Daoy (cell line): ENCODE data around the gene RANGAP1. TPM values are rescaled to one million over a fixed set of nuclear protein-coding genes. Genes with fewer than 3 reads are reported as not detected.
A peak's percentile ranks its signal among the peaks of the same experiment; 100 is the strongest.
"Not testable (repeated sequence)": the region's sequence is repeated elsewhere in the genome, so short reads cannot be mapped to it uniquely, and the experiment has no call there.

ENCODE experiments used
- DNase-seq: peaks from one replicate; pipeline ENCODE4 v3.0.0-alpha.2; 2015; ENCODE audit warnings: low read depth
- total RNA-seq: library from RNA; depleted of rRNA; stranded (reverse); fragments of >200 nt; shearing (Covaris generic); gene quantifications from 2 replicates; pipeline ENCODE4 v1.2.3, GENCODE V29; 2014

Gene RANGAP1
- total RNA-seq, 1 experiment from 2014 or later, result 119 TPM

DNA sequence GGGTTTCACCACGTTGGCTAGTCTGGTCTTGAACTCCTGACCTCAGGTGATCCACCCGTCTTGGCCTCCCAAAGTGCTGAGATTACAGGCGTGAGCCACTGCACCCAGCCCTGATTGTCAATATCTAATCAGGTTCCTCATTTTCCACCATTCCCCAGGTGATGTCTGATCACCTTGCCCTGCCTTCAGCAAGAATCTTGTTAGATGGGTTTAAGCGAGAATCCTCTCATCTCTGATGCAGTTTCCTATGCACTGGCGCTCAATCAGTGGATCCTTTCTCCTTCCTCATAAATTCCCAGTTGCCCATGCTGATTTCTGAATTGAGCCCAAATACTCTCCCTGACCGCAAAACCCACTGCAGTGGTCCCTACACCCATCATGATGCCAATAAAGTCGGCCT lies 14.7 kb upstream of the RANGAP1 start:
- no peak for DNase-seq

DNA sequence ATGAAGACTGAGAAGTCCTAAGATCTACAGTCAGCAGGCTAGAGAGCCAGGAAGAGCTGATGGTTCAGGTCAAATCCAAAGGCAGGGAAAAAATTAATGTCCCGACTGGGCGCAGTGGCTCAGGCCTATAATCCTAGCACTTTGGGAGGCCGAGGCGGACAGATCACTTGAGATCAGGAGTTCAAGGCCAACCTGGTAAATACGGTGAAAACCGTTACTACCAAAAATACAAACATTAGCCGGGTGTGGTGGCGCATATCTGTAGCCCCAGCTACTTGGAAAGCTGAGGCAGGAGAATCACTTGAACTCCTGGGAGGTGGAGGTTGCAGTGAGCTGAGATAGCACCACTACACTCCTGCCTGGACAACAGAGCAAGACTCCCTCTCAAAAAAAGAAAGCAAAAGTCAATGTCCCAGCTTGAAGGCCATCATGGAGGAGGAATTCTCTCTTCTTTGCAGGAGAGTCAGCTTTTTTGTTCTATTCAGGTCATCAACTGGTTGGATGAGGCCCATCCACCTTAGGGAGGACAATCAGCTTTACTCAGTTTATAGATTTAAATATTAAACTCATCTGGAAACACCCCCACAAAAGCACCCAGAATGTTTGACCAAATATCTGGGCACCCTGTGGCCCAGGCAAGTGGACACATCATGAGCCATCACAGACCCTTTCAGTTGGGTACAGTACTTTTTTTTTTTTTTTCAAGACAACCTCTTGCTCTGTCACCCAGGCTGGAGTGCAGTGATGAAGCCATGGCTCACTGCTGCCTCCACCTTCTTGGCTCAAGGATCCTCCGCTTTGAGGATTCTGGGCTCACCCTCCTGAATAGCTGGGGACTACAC lies 11.1 kb upstream of the RANGAP1 start:
- no peak for DNase-seq

DNA sequence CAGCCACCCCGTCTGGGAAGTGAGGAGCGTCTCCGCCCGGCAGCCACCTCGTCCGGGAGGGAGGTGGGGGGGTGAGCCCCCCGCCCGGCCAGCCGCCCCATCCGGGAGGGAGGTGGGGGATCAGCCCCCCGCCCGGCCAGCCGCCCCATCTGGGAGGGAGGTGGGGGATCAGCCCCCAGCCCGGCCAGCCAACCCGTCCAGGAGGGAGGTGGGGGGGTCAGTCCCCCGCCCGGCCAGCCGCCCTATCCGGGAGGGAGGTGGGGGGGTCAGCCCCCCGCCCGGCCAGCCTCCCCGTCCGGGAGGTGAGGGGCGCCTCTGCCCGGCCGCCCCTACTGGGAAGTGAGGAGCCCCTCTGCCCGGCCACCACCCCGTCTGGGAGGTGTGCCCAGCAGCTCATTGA lies 8.8 kb upstream of the RANGAP1 start:
- not testable (repeated sequence) for DNase-seq

DNA sequence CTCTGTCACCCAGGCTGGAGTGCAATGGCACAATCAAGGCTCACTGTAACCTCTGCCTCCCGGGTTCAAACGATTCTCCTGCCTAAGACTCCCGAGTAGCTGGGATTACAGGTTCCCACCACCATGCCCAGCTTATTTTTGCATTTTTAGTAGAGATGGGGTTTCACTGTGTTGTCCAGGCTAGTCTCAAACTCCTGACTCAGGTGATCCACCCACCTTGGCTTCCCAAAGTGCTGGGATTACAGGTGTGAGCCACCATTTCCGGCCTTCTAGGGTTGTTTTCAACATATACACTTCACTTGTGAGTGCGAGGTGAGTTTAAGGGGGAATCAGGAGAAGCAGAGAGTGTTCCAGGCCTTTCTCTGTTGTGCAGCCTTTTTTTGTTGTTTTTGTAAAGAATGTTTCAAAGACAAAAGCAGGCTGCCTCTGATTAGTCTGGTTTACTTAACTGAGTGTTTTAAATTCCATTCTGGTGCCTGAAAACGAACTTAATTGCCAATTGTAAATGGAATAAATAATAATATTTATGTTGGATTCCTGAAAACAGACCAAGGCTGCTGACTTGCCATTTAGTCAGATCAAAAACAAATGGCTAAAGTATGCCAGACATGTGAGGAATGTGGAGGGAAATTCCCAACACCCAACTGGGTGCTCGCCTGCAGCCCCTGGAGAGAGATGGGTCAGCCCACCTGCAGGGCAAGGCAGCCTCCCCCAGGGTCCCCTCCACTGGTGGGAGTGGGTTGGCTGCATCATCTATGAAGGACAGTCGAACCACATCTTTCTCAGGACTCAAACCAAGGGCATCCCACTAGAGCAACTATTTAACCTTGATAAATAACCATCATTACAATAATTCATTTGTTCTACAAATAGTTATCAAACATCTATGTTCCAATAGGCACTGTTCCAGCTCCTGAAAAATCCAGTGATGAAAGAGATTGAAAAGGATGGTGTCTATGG lies 4.6 kb upstream of the RANGAP1 start:
- DNase-seq, result peak; percentile 86

DNA sequence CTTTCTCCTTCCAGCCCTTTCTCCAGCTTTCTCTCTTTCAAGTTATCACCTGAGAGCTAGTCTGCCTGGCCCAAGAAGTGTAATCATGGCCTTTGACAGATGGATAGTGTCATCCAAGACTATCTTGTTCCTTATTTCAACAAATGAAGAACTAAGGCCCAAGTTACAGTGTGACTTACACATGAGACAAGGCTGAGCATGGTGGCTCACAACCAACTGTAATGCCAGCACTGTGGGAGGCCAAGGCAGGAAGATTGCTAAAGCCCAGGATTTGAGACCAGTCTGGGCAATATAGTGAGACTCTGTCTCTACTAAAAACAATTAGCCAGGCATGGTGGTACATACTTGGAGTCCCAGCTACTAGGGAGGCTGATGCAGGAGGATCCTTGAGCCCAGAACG lies 3.7 kb upstream of the RANGAP1 start:
- no peak for DNase-seq

DNA sequence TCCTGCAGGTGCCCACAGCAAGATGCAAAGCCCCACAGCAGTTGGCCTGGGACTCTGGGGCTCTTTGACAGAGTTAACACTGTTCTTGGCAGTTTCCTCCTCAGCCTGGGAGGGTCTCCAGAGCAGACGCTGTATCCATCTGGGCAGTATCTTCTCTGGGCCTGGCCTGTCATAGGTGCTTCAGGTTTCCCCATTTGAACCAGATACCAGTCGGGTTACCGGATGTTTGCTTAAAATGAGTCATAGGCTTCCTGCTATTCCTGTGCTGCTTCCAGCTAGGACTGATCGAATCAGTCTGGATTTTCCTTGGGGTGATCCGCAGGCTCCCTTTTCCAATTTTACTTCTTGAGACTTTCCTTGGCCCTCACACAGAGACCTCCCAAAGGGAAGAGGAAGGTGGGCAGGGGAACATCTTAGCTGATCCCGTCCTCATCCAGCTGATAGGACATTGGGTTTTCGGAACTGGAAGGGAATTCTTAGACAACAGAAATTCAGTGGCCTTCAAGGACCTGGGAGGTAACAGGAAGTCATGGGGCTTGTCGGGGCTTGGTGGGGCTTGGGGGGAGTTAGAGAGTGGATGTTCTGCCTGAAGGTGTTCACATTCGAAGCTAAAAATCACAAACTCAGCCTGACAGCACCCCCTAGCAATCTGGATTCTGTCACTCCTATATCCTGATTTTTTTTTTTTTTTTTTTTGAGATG lies 2.4 kb upstream of the RANGAP1 start:
- peak; percentile 83 for DNase-seq

DNA sequence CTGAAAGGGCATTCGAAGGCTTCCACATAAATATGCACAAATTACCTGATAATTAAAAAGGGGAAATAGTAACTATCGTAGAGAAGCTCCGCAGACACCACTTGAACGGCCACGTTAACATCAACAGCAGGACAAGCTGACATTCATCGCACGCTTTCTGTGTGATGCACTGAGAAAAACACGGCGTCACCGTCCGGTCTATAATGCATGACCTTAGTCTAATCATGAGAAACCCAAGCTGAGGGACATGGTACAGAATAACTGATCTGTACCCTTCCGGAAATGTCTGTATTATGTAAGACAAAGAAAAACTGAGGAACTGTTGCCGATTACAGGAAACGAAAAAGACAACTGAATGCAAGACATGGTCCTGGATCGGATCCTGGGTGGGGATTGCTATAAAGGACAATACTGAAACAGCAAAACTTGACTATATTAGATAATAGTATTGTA lies 678 bp upstream of the RANGAP1 start:
- peak; percentile 40 for DNase-seq

DNA sequence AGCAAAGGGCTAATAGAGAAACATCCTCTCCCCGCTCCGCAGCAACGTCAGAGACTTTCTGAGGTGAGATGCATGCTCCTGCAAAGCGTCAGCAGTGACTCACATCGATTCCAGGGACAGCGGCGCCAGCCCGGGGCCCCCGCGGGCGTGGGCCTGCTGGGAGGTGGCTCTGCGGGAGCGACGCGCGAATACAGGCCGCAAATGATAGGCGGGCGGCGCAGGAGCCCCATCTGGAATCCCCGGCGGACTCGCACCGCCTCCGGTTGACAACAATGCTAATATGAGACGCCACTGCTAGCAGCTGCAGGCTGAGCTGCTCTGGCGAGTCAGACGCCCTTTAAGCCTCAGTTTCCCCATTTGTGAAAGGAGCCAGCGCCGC lies 557 bp downstream of the RANGAP1 start:
- peak; percentile 92 for DNase-seq

DNA sequence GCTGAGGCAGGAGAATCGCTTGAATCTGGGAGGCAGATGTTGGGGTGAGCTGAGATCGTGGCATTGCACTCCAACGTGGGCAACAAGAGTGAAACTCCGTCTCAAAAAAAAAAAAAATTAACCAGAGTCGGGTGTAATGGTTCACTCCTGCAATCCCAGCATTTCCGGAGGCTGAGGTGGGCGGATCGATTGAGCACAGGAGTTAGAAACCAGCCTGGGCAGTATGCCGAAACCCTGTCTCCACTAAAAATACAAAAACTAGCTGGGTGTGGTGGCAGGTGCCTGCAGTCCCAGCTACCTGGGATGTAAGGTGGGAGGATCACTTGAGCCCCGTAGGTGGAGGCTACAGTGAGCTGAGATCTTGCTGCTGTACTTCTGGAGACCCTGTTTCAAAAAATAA lies 1.5 kb downstream of the RANGAP1 start:
- no peak for DNase-seq

DNA sequence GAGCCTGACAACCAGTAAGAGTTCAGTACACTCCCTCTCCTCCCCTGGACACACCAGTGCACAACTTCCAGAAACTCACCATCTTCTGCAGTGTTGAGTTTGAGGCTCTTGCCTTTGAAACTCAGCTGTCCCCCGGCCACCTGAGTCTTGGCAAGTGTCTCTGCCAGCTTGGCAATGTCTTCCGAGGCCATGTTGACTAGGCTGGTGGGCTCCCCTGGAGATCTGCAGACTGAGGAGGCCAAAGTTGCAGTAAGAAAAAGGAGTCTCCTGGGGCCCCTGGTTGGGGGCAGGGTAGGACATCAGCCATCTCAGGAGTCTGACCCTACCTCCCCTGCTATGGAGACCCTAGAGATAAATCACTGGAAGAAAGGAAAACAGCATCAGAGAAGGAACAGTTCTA lies 5.1 kb downstream of the RANGAP1 start:
- DNase-seq, result no peak

DNA sequence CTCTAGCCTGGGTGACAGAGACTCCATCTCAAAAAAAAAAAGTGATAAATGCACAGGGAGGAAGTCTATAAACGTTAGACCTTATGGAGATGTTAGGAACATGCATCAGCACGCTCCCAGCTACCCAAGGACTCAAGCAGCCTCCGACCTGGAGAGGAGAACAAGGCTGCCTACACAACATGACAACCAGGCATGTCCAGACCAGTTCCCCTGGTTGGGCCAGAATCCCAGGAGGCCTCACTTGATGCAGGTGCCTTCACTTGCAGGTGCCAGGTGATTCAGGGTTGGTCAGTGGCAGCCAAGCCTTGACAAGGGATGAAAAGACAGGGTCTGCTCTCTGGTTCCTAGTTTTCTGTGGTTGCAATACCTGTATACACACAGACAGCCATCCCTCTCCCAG lies 5.9 kb downstream of the RANGAP1 start:
- DNase-seq, result no peak

DNA sequence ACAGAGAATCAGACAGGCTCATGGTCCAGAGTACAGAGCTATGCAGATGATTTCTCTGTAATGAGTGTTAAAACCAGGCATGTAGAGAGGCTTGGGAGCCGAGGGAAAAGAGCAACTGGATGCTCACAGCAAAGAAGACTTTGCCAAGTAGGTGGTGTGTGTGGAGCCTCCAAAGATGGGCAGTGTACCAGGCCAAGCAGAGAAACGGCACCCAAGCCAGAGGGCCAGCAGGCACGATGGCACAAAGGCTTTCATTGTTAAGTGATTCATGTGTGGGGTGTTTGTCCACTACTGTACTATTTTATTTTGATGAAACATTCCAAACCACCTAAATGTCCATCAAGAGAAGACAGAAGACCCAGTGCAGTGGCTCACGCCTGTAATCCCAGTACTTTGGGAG lies 11.1 kb downstream of the RANGAP1 start:
- no peak for DNase-seq

DNA sequence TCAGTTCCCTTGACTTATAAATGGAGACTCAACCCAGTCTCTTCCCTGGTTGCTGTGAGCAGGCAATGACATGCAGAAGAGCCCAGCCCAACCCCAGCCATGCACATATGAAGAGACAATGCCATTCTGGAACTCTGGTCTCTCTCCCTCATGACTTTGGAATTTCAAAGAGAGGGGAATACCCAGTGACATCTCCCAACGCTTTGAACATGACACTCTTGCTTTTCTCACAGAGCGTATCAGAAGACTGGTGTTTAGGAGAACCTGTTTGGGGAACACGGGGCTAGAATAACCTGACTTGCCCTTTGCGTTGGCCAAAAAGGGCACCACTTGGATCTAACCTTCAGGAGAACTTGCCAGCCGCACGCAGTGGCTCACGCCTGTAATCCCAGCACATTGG lies 12.9 kb downstream of the RANGAP1 start:
- DNase-seq, result no peak

DNA sequence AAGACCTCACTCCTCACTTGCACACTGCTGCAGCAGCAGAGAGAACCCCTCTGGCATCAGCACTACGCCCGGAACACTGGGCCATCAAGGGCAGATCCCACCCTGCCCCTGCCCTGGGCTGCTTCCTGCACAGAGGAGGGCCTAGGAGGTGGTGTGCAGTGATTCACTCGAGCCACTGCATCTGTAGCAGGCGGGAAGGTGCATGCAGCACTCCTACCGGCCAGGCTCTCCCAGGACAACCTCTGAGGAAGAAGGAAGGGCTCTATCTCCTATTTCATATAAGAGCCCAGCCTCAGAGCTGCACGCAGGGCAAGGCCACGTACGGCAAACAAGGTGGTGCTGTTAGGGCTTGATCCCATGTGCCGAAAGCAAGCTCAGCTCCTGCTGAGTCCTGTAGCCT lies 14.2 kb downstream of the RANGAP1 start:
- DNase-seq, result no peak

DNA sequence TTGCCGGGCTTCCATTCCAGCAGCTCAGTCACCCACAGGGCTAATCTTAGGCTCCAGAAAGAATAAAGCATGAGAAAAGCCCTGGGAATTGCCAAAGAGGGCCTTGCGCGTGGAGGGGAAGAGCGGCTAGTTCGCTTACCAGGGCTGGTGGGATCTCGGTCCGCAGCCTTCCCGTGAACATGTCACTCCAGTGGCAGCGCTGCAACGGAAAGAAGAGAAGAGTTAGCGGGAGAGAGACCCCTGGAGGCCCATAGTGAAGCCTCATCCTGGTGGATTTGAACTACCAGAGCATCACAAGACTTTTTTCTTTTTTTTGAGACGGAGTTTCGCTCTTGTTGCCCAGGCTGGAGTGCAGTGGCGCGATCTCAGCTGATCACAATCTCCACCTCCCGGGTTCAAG lies 18.0 kb downstream of the RANGAP1 start:
- DNase-seq, result no peak

DNA sequence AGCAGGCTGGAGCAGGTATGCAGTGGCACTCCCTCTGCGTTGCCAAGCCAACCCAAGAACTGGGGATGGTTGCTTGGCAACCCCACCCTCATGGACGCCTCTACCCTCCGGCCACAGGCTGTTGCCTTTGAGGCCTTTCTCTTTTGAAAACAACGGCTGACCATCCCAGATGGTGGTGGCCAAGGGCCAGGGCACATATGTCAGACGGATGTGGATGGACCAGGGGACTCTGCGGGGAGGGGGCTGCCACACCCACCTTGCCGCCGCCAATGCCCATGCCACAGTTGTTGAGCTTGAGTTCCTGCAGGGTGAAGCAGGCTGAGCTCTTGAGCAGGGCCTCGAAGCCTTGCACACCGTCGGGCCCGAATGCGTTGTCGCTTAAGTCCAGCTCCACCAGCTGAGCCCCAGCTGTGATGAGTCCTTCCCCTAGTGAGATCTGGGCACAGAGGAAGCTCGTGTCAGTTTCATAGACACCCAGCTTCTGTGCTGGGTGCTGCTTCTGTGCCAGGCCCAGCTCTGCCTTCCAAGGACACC lies 21.5 kb downstream of the RANGAP1 start:
- no peak for DNase-seq

DNA sequence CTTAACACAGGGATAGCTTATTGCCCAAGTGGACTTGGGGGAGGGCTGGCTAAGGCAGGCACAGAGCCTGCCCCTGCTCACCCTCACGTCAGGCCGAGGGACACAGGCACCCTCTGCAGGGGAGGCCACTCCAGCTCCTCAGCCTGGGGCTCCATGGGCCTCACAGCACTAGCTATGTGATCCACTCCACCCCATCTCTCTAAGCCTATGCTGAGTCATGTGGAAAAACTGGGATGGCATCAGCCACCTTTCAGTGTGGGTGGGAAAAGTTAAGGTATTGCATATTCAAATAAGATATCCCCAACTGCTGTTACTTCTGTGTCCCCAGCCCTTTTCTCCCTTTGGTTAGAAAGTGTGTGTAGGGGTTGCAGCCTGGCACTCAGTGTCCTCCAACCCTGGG lies 22.3 kb downstream of the RANGAP1 start:
- DNase-seq, result no peak

DNA sequence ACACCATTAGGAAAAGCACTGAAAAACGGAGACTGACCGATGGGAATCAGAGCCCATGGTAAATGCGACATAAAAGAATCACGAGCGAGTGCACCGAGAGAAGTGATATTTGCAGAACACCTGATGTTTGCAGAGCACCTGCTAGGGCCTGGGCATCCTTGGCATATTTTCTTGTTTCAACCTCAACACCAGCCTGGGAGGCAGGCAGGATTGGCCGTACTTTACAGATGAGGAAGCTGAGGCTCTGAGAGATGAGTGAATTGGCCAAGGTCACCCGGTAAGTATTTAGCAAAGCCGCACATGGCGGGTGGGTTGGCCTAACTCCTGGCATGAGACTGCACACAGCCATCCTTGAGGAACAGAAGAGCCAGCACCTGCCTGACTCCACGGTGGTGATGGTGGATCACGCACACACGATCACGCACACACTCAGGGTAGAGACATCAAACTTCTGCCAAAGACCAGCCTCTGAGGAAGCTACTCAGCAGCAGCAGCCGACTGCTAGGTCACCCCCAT lies 23.7 kb downstream of the RANGAP1 start:
- DNase-seq, result no peak

DNA sequence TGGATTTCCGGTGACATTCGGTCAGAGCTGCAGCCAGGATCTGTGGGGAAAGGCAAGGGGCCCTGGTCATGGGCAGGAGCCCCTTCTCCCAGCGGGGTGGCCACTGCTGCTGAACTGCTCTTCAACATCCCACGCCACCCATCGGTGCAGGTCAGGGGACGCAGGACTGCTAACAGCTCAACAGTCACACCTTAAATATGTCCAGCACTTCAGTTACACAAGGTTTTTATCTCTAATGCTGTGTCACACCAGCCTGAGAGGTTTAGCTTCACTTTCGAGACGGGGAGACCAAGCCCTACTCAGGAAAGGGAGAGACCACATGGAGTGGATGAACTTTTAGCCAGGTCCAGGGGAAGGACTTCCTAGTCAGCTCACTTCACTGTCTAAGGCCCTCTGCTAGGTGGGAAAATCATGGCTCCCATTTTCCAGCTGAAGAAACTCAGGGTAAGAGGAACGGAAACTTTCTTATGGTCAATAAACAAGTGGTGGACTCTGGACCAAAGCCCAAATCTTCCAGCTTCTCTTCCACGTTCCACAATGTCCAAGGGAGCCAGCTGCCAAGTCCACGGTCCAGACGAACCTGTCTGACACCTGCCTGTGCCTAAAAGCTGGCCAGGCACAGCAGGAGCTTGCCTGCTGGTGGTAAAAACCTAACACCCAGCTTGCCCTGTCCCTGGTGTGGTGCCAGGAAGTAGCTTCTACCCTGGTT lies 24.3 kb downstream of the RANGAP1 start:
- DNase-seq, result no peak

DNA sequence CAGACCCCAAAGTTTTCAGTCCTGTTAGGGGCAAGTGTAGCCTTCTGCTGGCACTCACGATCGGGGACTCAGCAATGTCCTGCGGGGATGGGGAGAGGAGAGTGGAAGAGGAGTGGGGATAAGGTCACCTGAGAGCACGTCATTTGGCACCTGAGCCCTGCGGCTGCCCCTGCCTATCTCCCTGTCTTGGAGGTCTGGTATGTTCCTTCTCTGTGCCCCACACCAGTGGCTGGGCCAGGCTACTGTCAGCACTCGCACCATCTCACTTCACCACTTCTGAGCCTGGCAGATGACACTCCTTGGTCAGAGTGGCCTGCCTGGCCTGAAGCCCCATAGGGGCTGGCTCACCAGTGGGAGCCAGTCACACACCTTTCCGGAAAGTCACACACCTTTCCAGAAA lies 25.1 kb downstream of the RANGAP1 start:
- no peak for DNase-seq

DNA sequence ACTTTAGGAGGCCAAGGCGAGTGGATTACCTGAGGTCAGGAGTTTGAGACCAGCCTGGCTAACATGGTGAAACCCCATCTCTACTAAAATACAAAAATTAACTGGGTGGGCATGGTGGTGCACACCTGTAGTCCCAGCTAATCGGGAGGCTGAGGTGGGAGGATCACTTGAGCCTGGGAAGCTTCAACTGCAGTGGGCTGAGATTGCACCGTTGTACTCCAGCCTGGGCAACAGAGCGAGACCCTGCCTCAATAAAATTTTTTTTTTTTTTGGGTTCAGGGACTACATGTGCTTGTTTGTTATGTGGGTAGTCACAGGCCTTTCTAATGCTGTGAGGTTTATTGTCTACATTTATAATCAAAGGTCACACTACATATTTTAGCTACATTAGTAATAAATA lies 26.2 kb downstream of the RANGAP1 start:
- DNase-seq, result not testable (repeated sequence)
